ENCODE results near the gene SCFD1.
"Not testable (repeated sequence)": the region's sequence is repeated elsewhere in the genome, so short reads cannot be mapped to it uniquely, and the experiment has no call there.

Gene SCFD1

GRCh38 chr14:30614155-30614554 lies 8.0 kb upstream of the SCFD1 start:
- no peak for TF ChIP-seq CTCF (IDR thresholded peaks at IDR 0.05; ENCODE audit: low read depth, low read length, missing control alignments)
- no peak for DNase-seq (ENCODE audit: low read depth)

GRCh38 chr14:30620178-30620577 lies 1.9 kb upstream of the SCFD1 start:
- peak; percentile 58 for DNase-seq (ENCODE audit: low read depth)
- TF ChIP-seq CTCF (IDR thresholded peaks at IDR 0.05; ENCODE audit: low read depth, low read length, missing control alignments): no peak
- no peak overlapping the region for H3K4me3 ChIP-seq (ENCODE audit: low read depth, low read length)

More at GRCh38 chr14:30614155-30614554, 8.0 kb upstream of the SCFD1 start:
- H3K4me3 ChIP-seq (ENCODE audit: low read depth, low read length): no peak overlapping the region

- H3K4me3 ChIP-seq (ENCODE audit: low read depth, low read length): peak overlapping the region; percentile 92
- no peak for DNase-seq (ENCODE audit: low read depth)
- no peak for TF ChIP-seq CTCF (IDR thresholded peaks at IDR 0.05; ENCODE audit: low read depth, low read length, missing control alignments)
Observed at GRCh38 chr14:30621354-30621939, 672 bp upstream of the SCFD1 start.

- no peak for DNase-seq (ENCODE audit: low read depth)
- TF ChIP-seq CTCF (IDR thresholded peaks at IDR 0.05; ENCODE audit: low read depth, low read length, missing control alignments): no peak
- peak overlapping the region; percentile 92; the same call in 1 of the 2 replicates for H3K4me3 ChIP-seq (ENCODE audit: low read depth, low read length)
Observed at GRCh38 chr14:30623412-30624131, 1.5 kb downstream of the SCFD1 start.

- peak overlapping the region; percentile 16 for H3K4me3 ChIP-seq (ENCODE audit: low read depth, low read length)
- no peak for DNase-seq (ENCODE audit: low read depth)
- TF ChIP-seq CTCF (IDR thresholded peaks at IDR 0.05; ENCODE audit: low read depth, low read length, missing control alignments): no peak
Observed at GRCh38 chr14:30624132-30624423, 2.0 kb downstream of the SCFD1 start.

- TF ChIP-seq CTCF (IDR thresholded peaks at IDR 0.05; ENCODE audit: low read depth, low read length, missing control alignments): no peak
- no peak overlapping the region for H3K4me3 ChIP-seq (ENCODE audit: low read depth, low read length)
Observed at GRCh38 chr14:30625533-30625932, 3.4 kb downstream of the SCFD1 start.

GRCh38 chr14:30629432-30629831 lies 7.3 kb downstream of the SCFD1 start:
- DNase-seq (ENCODE audit: low read depth); H3K4me3 ChIP-seq (ENCODE audit: low read depth, low read length): not testable (repeated sequence)

More at GRCh38 chr14:30625533-30625932, 3.4 kb downstream of the SCFD1 start:
- no peak for DNase-seq (ENCODE audit: low read depth)
